IPS DF 6.9 (cell line): ENCODE data around the gene AARSD1.
"Not testable (repeated sequence)": the region's sequence is repeated elsewhere in the genome, so short reads cannot be mapped to it uniquely, and the experiment has no call there.

Source experiments
- DNase-seq: peaks from one replicate; pipeline ENCODE4 v3.0.0-alpha.2; 2013; ENCODE audit warnings: low read depth, low spot score
- H3K27ac ChIP-seq: one replicate; pipeline ENCODE4 v1.5.1; 2013; ENCODE audit warnings: low read length, control low read depth
- H3K27me3 ChIP-seq: 2 replicates; pipeline ENCODE4 v1.6.1; 2013; ENCODE audit warnings: mild to moderate bottlenecking, low read length; ENCODE audit not compliant: control insufficient read depth, insufficient read depth
- H3K36me3 ChIP-seq: 2 replicates; pipeline ENCODE4 v1.6.1; 2013; ENCODE audit warnings: low read length; ENCODE audit not compliant: control insufficient read depth, insufficient read depth
- H3K4me1 ChIP-seq: 2 replicates; pipeline ENCODE4 v1.6.1; 2013; ENCODE audit warnings: low read length; ENCODE audit not compliant: control insufficient read depth, insufficient read depth
- H3K4me3 ChIP-seq: 2 replicates; pipeline ENCODE4 v1.5.1; 2013; ENCODE audit warnings: mild to moderate bottlenecking, low read length
- H3K9me3 ChIP-seq: 2 replicates; pipeline ENCODE4 v1.6.1; 2013; ENCODE audit warnings: low read length, inconsistent platforms; ENCODE audit not compliant: control insufficient read depth, insufficient read depth
- WGBS: extraction: QIAGEN DNeasy Blood & Tissue Kit; methylation state at CpG from one replicate; pipeline ENCODE4 v1.1.7; 2013; ENCODE audit warnings: mixed read lengths, missing lambda C conversion rate; ENCODE audit not compliant: insufficient read length, insufficient coverage; 5-methylcytosine and 5-hydroxymethylcytosine counted together

The AARSD1 gene

DNA sequence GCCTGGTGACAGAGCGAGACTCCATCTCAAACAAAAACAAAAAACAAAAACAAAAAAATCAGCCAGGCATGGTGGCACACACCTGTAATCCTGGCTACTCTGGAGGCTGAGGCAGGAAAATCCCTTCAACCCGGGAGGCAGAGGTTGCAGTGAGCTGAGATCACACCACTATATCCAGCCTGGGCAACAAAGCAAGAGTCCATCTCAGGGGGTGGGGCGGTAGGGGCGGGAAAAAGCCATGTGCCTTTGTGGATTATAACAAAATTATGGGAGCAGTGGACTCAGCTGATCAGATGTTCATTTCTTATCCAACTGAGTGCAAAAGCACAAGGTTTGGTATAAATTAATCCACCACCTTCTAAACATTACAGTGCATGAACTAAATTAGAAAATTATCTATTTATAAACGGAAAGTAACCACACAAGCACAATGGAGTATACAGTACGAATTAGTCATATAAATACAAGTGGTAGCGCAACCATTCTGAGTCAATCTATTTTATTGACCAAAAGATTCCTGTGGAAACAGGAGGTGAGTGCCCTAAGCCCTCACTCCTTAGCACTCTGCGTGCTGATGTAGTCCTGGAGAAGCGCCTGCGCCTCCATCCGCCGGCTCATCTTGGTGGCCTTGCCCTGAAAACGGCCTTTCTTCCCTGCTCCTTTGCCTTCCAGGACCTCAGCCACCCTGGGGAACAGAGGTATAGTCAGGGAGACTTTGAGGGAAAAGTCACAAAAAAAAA lies 14.0 kb downstream of the AARSD1 start:
- no CpG with 5 or more reads among the region's 13 CpGs for WGBS
- Histone ChIP-seq H3K27ac (no peak overlapping the region), H3K4me1 (no peaks in the 10 kb centered on the region), H3K36me3 (peaks cover 12% of the 10 kb centered on the region), H3K27me3 (no peaks in the 10 kb centered on the region), H3K9me3 (no peaks in the 10 kb centered on the region), H3K4me3 (no peak overlapping the region)
- no peak for DNase-seq

DNA sequence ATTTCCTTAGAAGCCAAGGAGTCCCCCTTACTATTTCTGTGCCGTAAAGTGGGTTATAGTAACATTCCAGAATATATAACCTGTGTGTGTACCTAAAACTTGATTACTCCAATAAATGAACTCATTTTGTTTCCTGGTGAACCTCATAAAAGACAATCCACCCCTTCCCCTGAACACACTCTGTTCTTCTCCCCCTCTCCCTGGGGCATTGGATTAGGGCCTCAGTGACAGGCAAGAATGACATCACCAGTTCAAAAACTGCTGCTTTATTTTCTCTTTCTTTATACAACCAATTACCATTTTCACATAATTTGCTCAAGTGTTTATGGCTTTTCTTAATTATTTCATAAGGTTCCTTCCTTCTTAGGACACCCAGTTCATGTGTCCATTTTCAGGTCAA lies 17.4 kb downstream of the AARSD1 start:
- Histone ChIP-seq H3K4me1 (no peaks in the 10 kb centered on the region), H3K27ac (no peak overlapping the region), H3K27me3 (no peaks in the 10 kb centered on the region), H3K36me3 (peaks cover 8% of the 10 kb centered on the region), H3K4me3 (no peak overlapping the region), H3K9me3 (no peaks in the 10 kb centered on the region)
- no CpG with 5 or more reads among the region's 1 CpG for WGBS
- DNase-seq = no peak

DNA sequence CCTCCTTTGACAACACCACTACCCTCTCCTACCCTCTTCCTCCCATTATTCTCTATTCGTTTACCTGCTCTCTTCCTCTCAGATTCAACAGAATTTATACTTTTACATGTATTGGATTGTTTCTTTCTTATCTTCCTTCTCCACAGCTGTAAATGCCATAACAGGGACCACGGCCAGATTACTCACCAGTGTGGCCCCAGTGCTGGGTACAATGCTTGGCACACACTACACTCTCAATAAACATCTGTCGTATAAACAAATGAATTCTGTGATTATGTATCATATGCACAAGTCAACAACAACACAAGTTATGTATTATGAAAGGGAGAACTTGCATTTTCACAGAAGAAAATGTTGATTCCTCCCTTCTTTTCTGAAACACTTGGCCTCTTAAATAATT lies 20.0 kb downstream of the AARSD1 start:
- DNase-seq = no peak
- H3K4me1 ChIP-seq = no peaks in the 10 kb centered on the region
- H3K4me3 ChIP-seq = no peak overlapping the region
- WGBS = 100% methylated on average over 1 of the region's 3 CpGs
- H3K9me3 ChIP-seq = no peaks in the 10 kb centered on the region
- H3K27ac ChIP-seq = no peak overlapping the region
- H3K36me3 ChIP-seq = peaks cover 2% of the 10 kb centered on the region; the same call in 1 of the 2 replicates
- no peaks in the 10 kb centered on the region for H3K27me3 ChIP-seq

DNA sequence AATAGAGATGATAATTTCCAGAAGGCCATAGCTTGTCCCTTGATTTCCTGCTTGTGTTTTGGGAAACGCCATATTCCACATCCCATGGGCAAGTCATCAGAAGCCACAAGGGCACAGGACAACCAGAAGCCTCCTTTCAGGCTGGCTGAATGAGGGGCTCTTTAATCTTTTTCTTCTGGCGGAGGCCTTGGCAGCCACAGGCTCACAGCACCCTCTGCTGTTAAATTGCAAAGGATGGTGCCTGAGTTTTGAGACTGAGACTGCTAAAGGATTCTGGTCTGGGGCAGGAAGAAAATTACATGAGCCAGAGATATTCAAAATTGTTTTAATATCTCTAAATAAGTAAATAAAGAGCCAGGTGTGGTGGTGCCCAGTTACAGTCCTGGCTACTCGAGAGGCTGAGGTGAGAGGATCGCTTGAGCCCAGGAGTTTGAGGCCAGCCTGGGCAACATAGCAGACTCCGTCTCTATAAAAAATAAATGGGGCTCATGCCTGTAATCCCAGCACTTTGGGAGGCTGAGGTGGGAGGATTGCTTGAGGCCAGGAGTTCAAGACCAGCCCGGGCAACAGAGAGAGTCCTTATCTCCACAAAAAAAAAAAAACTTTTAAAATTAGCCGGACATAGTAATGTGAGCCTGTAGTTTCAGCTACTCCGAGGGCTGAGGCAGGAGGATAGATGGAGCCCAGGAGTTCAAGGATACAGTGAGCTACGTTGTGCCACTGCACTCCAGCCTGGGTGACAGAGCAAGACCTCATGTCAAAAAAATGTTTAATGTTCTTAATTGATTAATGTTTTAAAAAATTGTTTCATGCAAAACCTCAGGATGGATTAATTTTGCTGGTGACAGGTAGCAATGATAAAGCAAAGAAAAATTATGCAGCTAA lies 26.3 kb downstream of the AARSD1 start:
- no peaks in the 10 kb centered on the region for H3K4me1 ChIP-seq
- H3K4me3 ChIP-seq = no peak overlapping the region
- DNase-seq = no peak
- H3K27ac ChIP-seq = no peak overlapping the region
- no peaks in the 10 kb centered on the region for H3K36me3 ChIP-seq
- H3K9me3 ChIP-seq = no peaks in the 10 kb centered on the region
- WGBS = no CpG with 5 or more reads among the region's 9 CpGs
- H3K27me3 ChIP-seq = no peaks in the 10 kb centered on the region

DNA sequence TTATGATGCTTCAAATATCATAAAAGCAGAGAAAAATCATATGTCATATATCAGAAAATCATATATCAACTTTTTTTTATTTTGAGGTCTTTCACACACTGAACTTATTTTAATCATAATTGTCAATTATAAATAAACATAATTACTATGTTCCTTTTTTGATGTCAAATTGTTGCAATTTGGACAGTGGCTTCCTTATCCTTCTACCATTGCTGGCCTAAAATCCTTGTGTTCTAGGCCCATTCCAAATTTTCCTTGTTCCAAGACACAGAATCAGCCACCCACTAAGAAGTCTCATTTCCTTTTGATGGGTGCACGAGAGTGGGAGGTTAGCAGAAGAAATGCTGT lies 34.8 kb downstream of the AARSD1 start:
- Histone ChIP-seq H3K36me3 (no peaks in the 10 kb centered on the region), H3K4me3 (no peak overlapping the region), H3K27me3 (no peaks in the 10 kb centered on the region), H3K9me3 (no peaks in the 10 kb centered on the region), H3K27ac (no peak overlapping the region), H3K4me1 (peaks cover 5% of the 10 kb centered on the region)
- no peak for DNase-seq
- WGBS = no CpG with 5 or more reads among the region's 1 CpG

DNA sequence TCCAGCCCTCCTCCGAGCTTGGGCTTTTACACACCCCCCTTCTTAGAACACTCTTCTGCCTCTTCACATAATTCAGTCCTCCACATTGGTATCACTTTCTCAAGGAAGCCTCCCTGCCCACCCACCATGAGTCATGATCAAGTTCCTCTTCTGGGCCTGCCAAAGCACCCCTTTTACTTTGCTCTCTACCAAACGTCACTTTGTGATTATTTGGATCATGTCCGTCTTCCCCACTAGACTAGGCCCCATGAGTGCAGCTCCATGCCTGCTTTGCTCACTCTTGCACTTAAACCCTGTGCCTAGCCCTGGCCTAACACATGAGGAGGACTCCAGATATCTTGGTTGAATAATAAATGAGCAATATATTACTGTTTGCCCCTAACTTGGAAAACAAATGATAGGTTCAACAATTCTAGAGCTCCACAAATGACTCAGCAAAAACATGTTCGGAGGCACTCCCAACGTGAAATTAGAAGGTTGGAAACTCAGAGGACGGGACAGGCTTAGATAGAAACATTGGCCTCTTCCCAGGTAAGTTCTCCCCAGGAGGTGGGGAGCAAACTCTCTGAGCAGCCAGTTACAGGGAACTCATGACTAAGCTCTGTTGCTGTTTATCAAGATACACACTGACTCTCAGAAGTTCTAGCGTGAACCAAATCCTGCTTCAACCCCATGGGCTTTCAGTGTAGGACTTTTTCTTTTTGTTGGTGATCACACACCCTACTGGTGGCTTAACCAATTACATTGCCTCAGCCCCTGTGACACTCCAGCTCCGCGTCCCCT lies 35.3 kb downstream of the AARSD1 start:
- Histone ChIP-seq H3K9me3 (no peaks in the 10 kb centered on the region), H3K36me3 (no peaks in the 10 kb centered on the region), H3K27me3 (no peaks in the 10 kb centered on the region), H3K4me1 (peaks cover 5% of the 10 kb centered on the region), H3K4me3 (no peak overlapping the region), H3K27ac (no peak overlapping the region)
- DNase-seq = peak; percentile 74
- no CpG with 5 or more reads among the region's 9 CpGs for WGBS

DNA sequence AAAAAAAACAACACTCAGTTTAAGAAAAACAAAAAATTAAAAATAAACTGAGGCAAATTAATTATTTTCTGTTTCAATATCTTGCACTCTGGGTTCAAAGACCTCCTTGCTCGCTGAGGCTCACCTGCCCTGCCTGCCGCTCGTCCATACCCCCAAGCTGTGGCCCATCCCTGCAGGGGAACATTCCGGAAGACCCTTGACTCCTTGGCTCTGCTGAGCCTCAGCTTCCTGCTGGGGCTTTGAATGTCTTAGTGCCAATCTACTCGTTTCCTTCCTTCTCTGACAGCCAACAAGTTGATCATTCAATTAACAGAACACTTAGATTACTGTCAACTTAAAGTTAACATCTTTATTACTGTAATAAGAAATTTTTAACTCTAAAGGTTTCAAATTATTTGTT lies 39.4 kb downstream of the AARSD1 start:
- DNase-seq = no peak

DNA sequence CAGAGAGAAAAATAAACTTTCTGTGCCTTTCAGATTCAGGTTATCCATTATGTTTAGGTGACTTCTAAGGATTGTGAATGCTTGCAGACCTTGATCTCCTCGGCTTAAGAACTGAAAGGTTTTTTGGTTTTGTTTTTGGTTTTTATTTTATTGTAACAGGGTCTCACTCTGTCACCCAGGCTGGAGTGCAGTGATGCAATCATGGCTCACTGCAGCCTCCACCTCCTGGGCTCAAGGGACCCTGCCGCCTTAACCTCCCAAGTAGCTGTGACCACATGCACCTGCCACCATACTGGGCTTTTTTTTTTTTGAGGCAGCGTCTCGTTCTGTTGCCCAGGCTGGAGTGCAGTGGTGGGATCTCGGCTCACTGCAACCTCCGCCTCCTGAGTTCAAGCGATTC lies 40.8 kb downstream of the AARSD1 start:
- not testable (repeated sequence) for H3K4me1 ChIP-seq, H3K27ac ChIP-seq, H3K27me3 ChIP-seq, H3K36me3 ChIP-seq, H3K9me3 ChIP-seq, DNase-seq, H3K4me3 ChIP-seq
- WGBS = no CpG with 5 or more reads among the region's 7 CpGs

More for the DNA sequence above, 39.4 kb downstream of the AARSD1 start:
- WGBS = no CpG with 5 or more reads among the region's 5 CpGs
- Histone ChIP-seq H3K4me1 (peaks cover 5% of the 10 kb centered on the region), H3K27ac (no peak overlapping the region), H3K4me3 (no peak overlapping the region), H3K36me3 (no peaks in the 10 kb centered on the region), H3K9me3 (no peaks in the 10 kb centered on the region), H3K27me3 (no peaks in the 10 kb centered on the region)

DNA sequence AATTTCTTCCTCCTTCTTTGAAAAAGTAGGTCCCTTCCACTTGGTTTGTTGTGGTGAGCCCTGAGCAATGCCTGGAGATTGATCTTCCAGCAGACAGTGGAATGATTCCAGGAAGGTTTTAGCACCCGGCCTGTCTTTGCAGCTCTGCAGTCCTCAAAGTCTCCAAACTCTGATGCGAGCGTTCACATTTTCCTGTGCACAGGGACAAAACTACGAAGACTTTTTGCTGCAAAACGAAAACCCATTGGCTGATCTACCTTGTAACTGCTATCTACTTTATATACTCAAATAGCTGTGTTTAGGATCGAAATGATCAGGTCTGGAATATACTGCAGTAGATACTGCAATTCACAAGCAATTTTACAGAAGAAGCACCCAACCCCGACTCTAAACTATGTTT lies 42.0 kb downstream of the AARSD1 start:
- WGBS = no CpG with 5 or more reads among the region's 7 CpGs

DNA sequence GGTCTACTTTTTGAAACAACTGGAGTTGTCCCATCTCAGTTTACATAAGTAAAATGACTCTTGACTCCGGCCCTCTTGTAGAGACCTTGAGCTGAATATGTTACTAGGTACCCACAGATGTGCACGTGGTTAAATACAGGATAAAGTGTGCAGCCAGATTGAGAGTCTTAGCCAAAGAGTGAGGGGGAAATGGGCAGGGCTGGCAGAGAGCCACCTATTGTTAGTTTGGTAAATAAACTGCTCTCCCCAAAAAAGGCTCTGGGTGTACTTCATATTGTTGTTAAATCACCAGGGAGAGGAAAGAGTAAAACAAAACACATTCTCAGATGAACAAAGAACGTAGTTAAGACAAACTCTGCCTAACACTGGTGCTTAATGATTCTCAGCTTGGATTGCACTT lies 43.3 kb downstream of the AARSD1 start:
- no peak for DNase-seq
- whole genome bisulfite sequencing = no CpG with 5 or more reads among the region's 3 CpGs
- no peaks in the 10 kb centered on the region for H3K9me3 ChIP-seq

More for the DNA sequence above, 42.0 kb downstream of the AARSD1 start:
- no peak for DNase-seq
- H3K27me3 ChIP-seq = no peaks in the 10 kb centered on the region
- no peaks in the 10 kb centered on the region for H3K36me3 ChIP-seq
- H3K9me3 ChIP-seq = no peaks in the 10 kb centered on the region
- H3K4me3 ChIP-seq = no peak overlapping the region
- H3K4me1 ChIP-seq = peaks cover 1% of the 10 kb centered on the region; the same call in 1 of the 2 replicates
- H3K27ac ChIP-seq = no peak overlapping the region

More for the DNA sequence above, 43.3 kb downstream of the AARSD1 start:
- Histone ChIP-seq H3K4me1 (peaks cover 1% of the 10 kb centered on the region; the same call in 1 of the 2 replicates), H3K27me3 (no peaks in the 10 kb centered on the region), H3K4me3 (no peak overlapping the region), H3K36me3 (no peaks in the 10 kb centered on the region), H3K27ac (no peak overlapping the region)
